Measurements from ENCODE around the gene SHISA6.

Gene SHISA6

GRCh38 chr17:11349106-11349505 is 108.1 kb downstream of the SHISA6 start:
- no peak for DNase-seq (ENCODE audit: low read depth in 2 of 2)

- no peak for DNase-seq (ENCODE audit: low read depth in 2 of 2)
Measured at GRCh38 chr17:11351479-11351878, 110.5 kb downstream of the SHISA6 start.

GRCh38 chr17:11353601-11354000 is 112.6 kb downstream of the SHISA6 start:
- no peak for DNase-seq (ENCODE audit: low read depth in 2 of 2)

- no peak for DNase-seq (ENCODE audit: low read depth in 2 of 2)
Measured at GRCh38 chr17:11356371-11356770, 115.4 kb downstream of the SHISA6 start.

- DNase-seq (ENCODE audit: low read depth in 2 of 2), result no peak
Measured at GRCh38 chr17:11363565-11364117, 122.6 kb downstream of the SHISA6 start.

- DNase-seq (ENCODE audit: low read depth in 2 of 2), result no peak
Measured at GRCh38 chr17:11366272-11366850, 125.3 kb downstream of the SHISA6 start.

- no peak for DNase-seq (ENCODE audit: low read depth in 2 of 2)
Measured at GRCh38 chr17:11369575-11369974, 128.6 kb downstream of the SHISA6 start.

GRCh38 chr17:11372692-11373091 is 131.7 kb downstream of the SHISA6 start:
- DNase-seq (ENCODE audit: low read depth in 2 of 2), result no peak

GRCh38 chr17:11378506-11378905 is 137.5 kb downstream of the SHISA6 start:
- no peak for DNase-seq (ENCODE audit: low read depth in 2 of 2)

GRCh38 chr17:11380761-11381160 is 139.7 kb downstream of the SHISA6 start:
- no peak for DNase-seq (ENCODE audit: low read depth in 2 of 2)

- DNase-seq (ENCODE audit: low read depth in 2 of 2), result no peak
Measured at GRCh38 chr17:11383157-11383556, 142.1 kb downstream of the SHISA6 start.

GRCh38 chr17:11384131-11384530 is 143.1 kb downstream of the SHISA6 start:
- DNase-seq (ENCODE audit: low read depth in 2 of 2), result no peak

- DNase-seq (ENCODE audit: low read depth in 2 of 2), result no peak
Measured at GRCh38 chr17:11387610-11388009, 146.6 kb downstream of the SHISA6 start.

GRCh38 chr17:11388054-11388453 is 147.0 kb downstream of the SHISA6 start:
- DNase-seq (ENCODE audit: low read depth in 2 of 2), result no peak

GRCh38 chr17:11389583-11389982 is 148.6 kb downstream of the SHISA6 start:
- no peak for DNase-seq (ENCODE audit: low read depth in 2 of 2)

GRCh38 chr17:11391134-11391533 is 150.1 kb downstream of the SHISA6 start:
- DNase-seq (ENCODE audit: low read depth in 2 of 2), result no peak

- DNase-seq (ENCODE audit: low read depth in 2 of 2), result no peak
Measured at GRCh38 chr17:11404431-11405276, 163.6 kb downstream of the SHISA6 start.

GRCh38 chr17:11406716-11407115 is 165.7 kb downstream of the SHISA6 start:
- DNase-seq (ENCODE audit: low read depth in 2 of 2), result no peak

GRCh38 chr17:11412654-11413053 is 171.6 kb downstream of the SHISA6 start:
- no peak for DNase-seq (ENCODE audit: low read depth in 2 of 2)

- DNase-seq (ENCODE audit: low read depth in 2 of 2), result no peak
Measured at GRCh38 chr17:11418342-11418741, 177.3 kb downstream of the SHISA6 start.

- DNase-seq (ENCODE audit: low read depth in 2 of 2), result no peak
Measured at GRCh38 chr17:11430751-11431150, 189.7 kb downstream of the SHISA6 start.

- no peak for DNase-seq (ENCODE audit: low read depth in 2 of 2)
Measured at GRCh38 chr17:11438673-11439072, 197.7 kb downstream of the SHISA6 start.

- DNase-seq (ENCODE audit: low read depth in 2 of 2), result no peak
Measured at GRCh38 chr17:11441004-11441403, 200.0 kb downstream of the SHISA6 start.
